ENCODE data around the gene SMARCA2.
A peak's percentile ranks its signal among the peaks of the same experiment; 100 is the strongest.

SMARCA2 gene

DNA sequence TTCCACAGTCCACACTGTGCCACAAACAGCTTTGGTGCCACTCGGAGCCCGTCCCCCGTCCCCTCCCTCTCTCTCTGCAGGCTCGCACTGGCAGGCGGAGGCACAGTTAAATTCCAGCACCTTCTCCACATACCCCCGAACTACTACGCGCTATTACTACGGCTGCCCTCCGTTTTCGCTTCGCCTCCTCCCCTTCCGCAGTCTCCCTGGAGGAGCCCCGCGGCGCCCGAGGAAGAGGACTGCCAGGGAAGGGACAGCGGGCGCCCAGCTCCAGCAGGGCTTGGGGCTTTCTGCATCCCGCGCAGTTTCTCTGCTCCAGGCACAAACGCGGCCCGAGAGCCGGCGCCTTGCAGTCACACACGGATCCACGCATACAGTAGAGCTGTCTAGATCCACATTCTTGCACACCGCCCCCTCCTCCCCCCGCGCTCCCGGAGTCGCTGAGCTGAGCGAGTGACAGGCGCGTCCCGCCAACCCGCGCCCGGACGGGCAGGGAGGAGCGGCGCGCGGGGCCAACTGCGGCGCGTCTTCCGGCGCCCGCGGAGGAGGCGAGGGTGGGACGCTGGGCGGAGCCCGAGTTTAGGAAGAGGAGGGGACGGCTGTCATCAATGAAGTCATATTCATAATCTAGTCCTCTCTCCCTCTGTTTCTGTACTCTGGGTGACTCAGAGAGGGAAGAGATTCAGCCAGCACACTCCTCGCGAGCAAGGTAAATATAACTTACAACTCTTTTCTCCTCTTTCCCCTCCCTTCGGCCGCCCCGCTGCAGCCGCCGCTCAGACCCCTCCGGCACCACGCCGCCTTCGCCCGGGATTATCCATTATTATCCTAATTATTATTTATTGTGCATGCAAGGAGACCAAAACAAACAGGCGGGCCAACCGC lies at the start of gene SMARCA2:
TSS of gene SMARCA2 (plus strand) at position 652 of the 885 bp plus-strand sequence. CDS start 13,676 bp downstream, outside the sequence.
- TF ChIP-seq TEAD4 (IDR thresholded peaks at IDR 0.05) = peak; percentile 79
- TF ChIP-seq RAD21 (IDR thresholded peaks at IDR 0.05; ENCODE audit: low read depth) = no peak
- peak; percentile 13; the same call in 1 of the 2 replicates for TF ChIP-seq ZBTB7A (IDR thresholded peaks at IDR 0.05; ENCODE audit: low read depth)
- no peak for TF ChIP-seq NFIC (IDR thresholded peaks at IDR 0.05)
- TF ChIP-seq TCF12 (IDR thresholded peaks at IDR 0.05; ENCODE audit: low read depth) = peak; percentile 23; the same call in 1 of the 2 replicates
- TF ChIP-seq EP300 (IDR thresholded peaks at IDR 0.05; ENCODE audit: borderline replicate concordance) = no peak
- TF ChIP-seq, protein P1, sequence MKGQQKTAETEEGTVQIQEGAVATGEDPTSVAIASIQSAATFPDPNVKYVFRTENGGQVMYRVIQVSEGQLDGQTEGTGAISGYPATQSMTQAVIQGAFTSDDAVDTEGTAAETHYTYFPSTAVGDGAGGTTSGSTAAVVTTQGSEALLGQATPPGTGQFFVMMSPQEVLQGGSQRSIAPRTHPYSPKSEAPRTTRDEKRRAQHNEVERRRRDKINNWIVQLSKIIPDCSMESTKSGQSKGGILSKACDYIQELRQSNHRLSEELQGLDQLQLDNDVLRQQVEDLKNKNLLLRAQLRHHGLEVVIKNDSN (IDR thresholded peaks at IDR 0.05) = 0 out of 2 replicates have a peak, but pooled peaks have one; percentile 18
- peak; percentile 78 for TF ChIP-seq TAF1 (IDR thresholded peaks at IDR 0.05; ENCODE audit: low read depth)
- TF ChIP-seq MAX (IDR thresholded peaks at IDR 0.05) = peak; percentile 59
- peak; percentile 34; the same call in 1 of the 2 replicates for TF ChIP-seq CREB1 (IDR thresholded peaks at IDR 0.05; ENCODE audit: low read depth)
- TF ChIP-seq EGR1 (IDR thresholded peaks at IDR 0.05) = peak; percentile 43

DNA sequence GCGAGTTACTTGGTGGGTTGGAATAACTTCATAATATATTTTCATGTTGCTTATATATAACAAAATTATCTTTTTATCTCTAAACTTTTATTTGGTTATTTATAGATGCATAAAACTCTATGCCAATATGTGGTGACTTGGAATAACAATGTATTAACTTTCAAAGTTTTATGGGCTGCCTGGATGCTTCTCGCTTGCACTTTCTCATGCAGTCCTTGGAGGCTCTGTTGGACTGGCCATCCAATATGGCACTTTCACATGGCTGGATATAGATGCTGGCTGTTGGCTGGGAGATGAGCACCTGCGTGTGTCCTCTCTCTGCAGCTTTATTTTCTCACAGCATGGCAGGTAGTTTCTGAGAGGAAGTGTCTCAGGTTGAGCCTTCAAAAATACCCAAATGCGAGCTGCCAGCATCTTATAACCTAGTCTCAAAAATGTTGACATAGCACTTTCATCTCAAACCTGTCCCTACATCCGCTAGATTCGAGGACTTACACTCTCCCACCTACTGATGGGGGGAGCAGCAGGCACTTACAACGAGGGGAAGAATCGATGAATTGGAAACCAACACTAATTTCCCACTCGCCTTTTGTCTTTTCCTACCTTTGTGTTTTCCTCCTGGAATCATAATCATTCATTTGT lies 48.3 kb upstream of the SMARCA2 start:
- TF ChIP-seq MAX (IDR thresholded peaks at IDR 0.05) = no peak
- TF ChIP-seq YY1 (IDR thresholded peaks at IDR 0.05; ENCODE audit: low read depth) = no peak
- TF ChIP-seq NFIC (IDR thresholded peaks at IDR 0.05) = no peak
- TF ChIP-seq, protein P2, sequence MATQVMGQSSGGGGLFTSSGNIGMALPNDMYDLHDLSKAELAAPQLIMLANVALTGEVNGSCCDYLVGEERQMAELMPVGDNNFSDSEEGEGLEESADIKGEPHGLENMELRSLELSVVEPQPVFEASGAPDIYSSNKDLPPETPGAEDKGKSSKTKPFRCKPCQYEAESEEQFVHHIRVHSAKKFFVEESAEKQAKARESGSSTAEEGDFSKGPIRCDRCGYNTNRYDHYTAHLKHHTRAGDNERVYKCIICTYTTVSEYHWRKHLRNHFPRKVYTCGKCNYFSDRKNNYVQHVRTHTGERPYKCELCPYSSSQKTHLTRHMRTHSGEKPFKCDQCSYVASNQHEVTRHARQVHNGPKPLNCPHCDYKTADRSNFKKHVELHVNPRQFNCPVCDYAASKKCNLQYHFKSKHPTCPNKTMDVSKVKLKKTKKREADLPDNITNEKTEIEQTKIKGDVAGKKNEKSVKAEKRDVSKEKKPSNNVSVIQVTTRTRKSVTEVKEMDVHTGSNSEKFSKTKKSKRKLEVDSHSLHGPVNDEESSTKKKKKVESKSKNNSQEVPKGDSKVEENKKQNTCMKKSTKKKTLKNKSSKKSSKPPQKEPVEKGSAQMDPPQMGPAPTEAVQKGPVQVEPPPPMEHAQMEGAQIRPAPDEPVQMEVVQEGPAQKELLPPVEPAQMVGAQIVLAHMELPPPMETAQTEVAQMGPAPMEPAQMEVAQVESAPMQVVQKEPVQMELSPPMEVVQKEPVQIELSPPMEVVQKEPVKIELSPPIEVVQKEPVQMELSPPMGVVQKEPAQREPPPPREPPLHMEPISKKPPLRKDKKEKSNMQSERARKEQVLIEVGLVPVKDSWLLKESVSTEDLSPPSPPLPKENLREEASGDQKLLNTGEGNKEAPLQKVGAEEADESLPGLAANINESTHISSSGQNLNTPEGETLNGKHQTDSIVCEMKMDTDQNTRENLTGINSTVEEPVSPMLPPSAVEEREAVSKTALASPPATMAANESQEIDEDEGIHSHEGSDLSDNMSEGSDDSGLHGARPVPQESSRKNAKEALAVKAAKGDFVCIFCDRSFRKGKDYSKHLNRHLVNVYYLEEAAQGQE (IDR thresholded peaks at IDR 0.05; ENCODE audit: low read depth) = no peak
- TF ChIP-seq EP300 (IDR thresholded peaks at IDR 0.05; ENCODE audit: borderline replicate concordance) = no peak

DNA sequence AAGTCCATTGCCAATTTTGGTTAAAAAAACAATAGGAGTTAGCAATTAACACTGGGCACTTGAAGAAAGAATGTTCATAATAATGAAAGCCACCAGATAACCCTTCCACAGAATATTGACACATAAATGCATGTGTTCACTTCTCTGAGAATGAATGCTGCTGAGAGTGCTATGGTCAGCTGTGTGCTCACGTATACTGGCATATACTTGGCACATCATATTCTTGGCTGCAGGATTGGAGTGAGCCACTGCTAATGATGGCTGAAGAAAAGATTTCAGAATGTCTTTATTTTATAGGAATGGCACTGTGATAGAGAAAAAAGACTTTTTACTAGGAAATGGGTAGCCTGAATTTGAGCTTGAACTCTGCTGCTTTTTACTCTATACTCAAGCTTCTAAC lies 46.0 kb upstream of the SMARCA2 start:
- TF ChIP-seq EP300 (IDR thresholded peaks at IDR 0.05; ENCODE audit: borderline replicate concordance) = no peak
- TF ChIP-seq TAF1 (IDR thresholded peaks at IDR 0.05; ENCODE audit: low read depth) = no peak
- TF ChIP-seq MAX (IDR thresholded peaks at IDR 0.05) = no peak
- no peak for TF ChIP-seq NFIC (IDR thresholded peaks at IDR 0.05)
- TF ChIP-seq CEBPB (IDR thresholded peaks at IDR 0.05) = no peak
- no peak for TF ChIP-seq CREB1 (IDR thresholded peaks at IDR 0.05; ENCODE audit: low read depth)
- no peak for TF ChIP-seq TEAD4 (IDR thresholded peaks at IDR 0.05)
- no peak for TF ChIP-seq RAD21 (IDR thresholded peaks at IDR 0.05; ENCODE audit: low read depth)
- TF ChIP-seq EGR1 (IDR thresholded peaks at IDR 0.05) = no peak
- TF ChIP-seq ZBTB7A (IDR thresholded peaks at IDR 0.05; ENCODE audit: low read depth) = no peak
- no peak for TF ChIP-seq YY1 (IDR thresholded peaks at IDR 0.05; ENCODE audit: low read depth)
- no peak for TF ChIP-seq TCF12 (IDR thresholded peaks at IDR 0.05; ENCODE audit: low read depth)
- TF ChIP-seq, protein P1 (IDR thresholded peaks at IDR 0.05) = no peak
- TF ChIP-seq, protein P2 (IDR thresholded peaks at IDR 0.05; ENCODE audit: low read depth) = no peak
- TF ChIP-seq FOXM1 (IDR thresholded peaks at IDR 0.05; ENCODE audit: borderline replicate concordance, low read depth) = no peak

DNA sequence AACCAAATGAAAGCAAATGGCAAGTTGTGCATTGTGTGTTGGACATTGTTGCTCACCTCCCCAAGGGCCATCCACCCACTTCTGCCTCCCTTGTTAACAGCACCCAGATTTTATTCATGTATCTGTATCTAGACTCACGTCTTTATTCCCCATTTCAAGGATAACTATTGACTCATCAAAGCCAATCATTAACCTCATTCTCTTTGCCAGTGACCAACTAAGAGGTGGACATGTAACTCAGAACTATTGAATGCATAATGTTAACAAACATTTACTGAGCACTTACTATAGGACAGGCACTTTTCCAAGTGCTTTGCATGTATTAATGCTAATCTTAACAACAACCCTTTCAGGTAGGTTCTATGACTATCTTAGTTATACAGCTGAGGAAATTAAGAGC lies 45.2 kb upstream of the SMARCA2 start:
- TF ChIP-seq, protein P2 (IDR thresholded peaks at IDR 0.05; ENCODE audit: low read depth) = no peak
- no peak for TF ChIP-seq TCF12 (IDR thresholded peaks at IDR 0.05; ENCODE audit: low read depth)
- TF ChIP-seq, protein P1 (IDR thresholded peaks at IDR 0.05) = no peak
- TF ChIP-seq ZBTB7A (IDR thresholded peaks at IDR 0.05; ENCODE audit: low read depth) = no peak
- no peak for TF ChIP-seq MAX (IDR thresholded peaks at IDR 0.05)
- TF ChIP-seq CEBPB (IDR thresholded peaks at IDR 0.05) = no peak
- TF ChIP-seq EGR1 (IDR thresholded peaks at IDR 0.05) = no peak
- no peak for TF ChIP-seq CREB1 (IDR thresholded peaks at IDR 0.05; ENCODE audit: low read depth)
- TF ChIP-seq TAF1 (IDR thresholded peaks at IDR 0.05; ENCODE audit: low read depth) = no peak
- no peak for TF ChIP-seq YY1 (IDR thresholded peaks at IDR 0.05; ENCODE audit: low read depth)
- no peak for TF ChIP-seq EP300 (IDR thresholded peaks at IDR 0.05; ENCODE audit: borderline replicate concordance)
- TF ChIP-seq FOXM1 (IDR thresholded peaks at IDR 0.05; ENCODE audit: borderline replicate concordance, low read depth) = no peak
- no peak for TF ChIP-seq TEAD4 (IDR thresholded peaks at IDR 0.05)
- TF ChIP-seq RAD21 (IDR thresholded peaks at IDR 0.05; ENCODE audit: low read depth) = no peak
- TF ChIP-seq NFIC (IDR thresholded peaks at IDR 0.05) = no peak

Data from Ishikawa (cell line).